ENCODE data around the gene MRPL53.
A peak's percentile ranks its signal among the peaks of the same experiment; 100 is the strongest.

Gene MRPL53

GRCh38 chr2:74472086-74472944, at the start of gene MRPL53:
MRPL53 (minus strand) TSS chr2:74472680; CDS start chr2:74472660, 20 bp downstream.
- peak; percentile 87 for DNase-seq

- no peak for DNase-seq
Observed at GRCh38 chr2:74516650-74517049, 44.2 kb upstream of the MRPL53 start.

DNA sequence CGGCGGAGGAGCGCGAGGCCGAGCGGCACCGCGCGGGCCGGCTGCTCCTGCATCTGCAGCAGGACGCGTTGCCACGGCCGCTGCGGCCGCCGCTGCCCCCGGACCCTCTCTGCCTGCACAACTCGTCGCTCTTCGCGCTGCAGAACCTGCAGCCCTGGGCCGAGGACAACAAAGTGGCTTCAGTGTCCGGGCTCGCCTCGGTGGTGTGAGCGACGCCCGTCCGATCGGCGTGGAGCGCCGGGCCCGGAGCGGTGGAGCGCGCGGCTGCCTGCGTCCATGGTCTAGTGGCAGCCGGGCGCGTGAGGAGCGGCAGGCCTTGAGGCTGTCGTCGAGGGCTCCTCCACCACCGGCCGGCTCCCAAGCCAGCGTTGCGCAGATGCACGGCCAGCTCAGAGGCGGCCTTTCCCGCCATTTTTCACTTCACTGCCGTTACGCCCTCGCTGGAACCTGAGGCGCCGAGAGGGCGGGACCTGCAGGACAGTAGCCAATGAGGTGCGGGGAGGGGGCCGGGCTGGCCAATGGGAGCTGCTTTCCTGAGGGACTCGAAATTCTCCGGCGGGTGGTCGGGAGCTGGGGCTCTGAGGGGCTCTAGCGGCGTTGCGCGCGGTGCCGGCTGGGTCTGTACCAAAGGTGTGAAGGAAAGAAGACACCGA, 43.6 kb upstream of the MRPL53 start:
- DNase-seq = no peak

DNA sequence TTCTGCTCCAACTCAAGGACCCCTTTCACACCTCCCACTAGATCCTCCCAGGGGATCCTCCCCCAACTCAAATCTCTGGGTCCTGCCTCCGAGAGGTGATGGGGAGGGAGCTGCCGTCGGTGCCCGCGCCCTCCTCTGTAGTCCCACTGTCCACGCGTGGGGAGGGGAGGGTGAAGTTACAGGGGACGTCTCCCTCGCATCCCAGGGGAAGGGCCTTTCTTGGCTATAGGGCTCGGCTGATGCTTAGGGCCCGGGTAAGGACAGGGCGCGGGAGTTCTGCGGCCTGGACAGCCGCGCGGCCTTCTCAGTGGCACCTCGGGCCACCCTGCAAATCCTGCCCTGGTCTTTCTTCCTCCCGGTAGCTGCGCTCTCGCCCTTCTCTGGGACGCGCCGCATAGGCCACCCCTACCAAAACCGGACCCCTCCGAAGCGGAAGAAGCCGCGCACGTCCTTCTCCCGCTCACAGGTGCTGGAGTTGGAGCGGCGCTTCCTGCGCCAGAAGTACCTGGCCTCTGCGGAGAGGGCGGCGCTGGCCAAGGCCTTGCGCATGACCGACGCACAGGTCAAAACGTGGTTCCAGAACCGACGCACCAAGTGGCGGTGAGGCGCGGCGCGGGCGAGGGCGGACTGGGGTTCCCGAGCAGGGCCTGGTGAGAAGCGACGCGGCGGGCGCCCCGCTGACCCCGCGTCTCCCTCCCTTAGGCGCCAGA, 42.9 kb upstream of the MRPL53 start:
- DNase-seq = no peak

DNA sequence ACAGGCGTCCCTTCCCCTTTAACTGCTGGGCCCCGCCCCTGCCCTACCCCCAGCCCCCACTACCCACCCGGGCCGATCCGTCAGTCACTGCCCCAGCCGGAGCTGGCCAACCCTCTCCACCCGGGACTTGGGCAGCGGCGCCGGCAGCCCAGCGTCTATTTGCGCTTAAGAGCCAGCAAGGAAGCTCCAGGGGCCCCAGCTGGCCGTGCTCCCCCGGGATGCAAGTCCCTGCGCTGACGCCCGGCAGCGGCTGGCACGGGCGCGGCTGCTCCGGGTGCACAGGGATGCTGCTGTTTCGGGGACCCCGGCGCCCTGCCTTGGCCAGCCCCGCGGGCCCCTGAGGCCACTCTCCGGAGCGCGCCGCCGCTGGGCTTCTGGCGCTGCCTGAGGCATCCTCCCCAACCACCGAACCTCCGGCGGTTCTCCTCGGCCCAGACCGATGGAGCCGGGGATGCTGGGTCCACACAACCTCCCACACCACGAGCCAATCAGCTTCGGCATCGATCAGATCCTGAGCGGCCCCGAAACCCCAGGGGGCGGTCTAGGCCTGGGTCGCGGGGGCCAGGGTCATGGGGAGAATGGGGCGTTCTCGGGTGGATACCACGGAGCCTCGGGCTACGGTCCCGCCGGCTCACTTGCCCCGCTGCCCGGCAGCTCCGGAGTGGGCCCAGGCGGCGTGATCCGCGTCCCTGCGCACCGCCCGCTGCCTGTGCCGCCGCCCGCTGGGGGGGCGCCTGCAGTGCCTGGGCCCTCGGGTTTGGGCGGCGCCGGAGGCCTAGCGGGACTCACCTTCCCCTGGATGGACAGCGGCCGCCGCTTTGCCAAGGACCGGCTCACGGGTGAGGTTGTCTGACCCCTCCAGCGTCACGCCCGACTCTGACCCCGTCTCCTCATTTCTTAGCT, 42.1 kb upstream of the MRPL53 start, which contains the start of gene TLX2:
Gene TLX2 (plus strand): TSS at position 83 of the 903 bp plus-strand sequence. CDS start 357 bp downstream, at position 440.
- no peak for DNase-seq

- no peak for DNase-seq
Observed at GRCh38 chr2:74513605-74514367, 41.3 kb upstream of the MRPL53 start.

GRCh38 chr2:74512744-74513604, 40.5 kb upstream of the MRPL53 start:
- DNase-seq = no peak

- DNase-seq = no peak
Observed at GRCh38 chr2:74511104-74511989, 38.9 kb upstream of the MRPL53 start.

GRCh38 chr2:74510272-74510671, 37.8 kb upstream of the MRPL53 start:
- DNase-seq = no peak

DNA sequence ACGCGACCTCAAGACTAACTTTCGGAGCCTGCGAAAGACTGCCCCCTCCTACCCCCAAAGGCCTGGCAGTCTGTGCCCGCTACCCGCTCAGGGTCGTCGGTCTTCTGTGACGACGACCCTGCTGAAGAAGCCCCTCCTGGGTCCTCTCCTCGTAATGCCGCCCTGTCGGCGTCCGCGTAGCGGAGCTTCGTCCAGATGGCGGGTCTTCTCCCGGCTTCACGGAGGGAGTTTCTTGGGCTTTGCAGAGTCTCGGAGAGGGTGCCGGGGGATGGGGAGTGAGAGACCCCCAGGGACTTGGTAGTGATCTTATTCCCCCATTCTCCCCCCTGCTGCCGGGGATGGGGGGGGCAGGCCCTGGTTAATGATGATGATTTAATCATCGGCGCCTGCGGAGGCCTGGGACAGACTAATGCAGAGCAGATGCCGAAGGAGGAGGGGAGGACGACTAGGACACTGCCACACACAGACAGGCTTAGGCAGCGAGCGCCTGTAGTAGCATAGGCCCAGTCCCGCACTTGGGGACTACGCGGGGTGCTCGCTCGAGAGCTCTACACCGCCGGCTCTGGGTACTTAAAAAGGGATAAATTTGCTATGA, 35.5 kb upstream of the MRPL53 start:
- DNase-seq = no peak

GRCh38 chr2:74507145-74507925, 34.9 kb upstream of the MRPL53 start, which contains the start of gene PCGF1:
PCGF1 (minus strand) TSS chr2:74507695; CDS start chr2:74507668, 27 bp downstream.
- DNase-seq = peak; percentile 97

DNA sequence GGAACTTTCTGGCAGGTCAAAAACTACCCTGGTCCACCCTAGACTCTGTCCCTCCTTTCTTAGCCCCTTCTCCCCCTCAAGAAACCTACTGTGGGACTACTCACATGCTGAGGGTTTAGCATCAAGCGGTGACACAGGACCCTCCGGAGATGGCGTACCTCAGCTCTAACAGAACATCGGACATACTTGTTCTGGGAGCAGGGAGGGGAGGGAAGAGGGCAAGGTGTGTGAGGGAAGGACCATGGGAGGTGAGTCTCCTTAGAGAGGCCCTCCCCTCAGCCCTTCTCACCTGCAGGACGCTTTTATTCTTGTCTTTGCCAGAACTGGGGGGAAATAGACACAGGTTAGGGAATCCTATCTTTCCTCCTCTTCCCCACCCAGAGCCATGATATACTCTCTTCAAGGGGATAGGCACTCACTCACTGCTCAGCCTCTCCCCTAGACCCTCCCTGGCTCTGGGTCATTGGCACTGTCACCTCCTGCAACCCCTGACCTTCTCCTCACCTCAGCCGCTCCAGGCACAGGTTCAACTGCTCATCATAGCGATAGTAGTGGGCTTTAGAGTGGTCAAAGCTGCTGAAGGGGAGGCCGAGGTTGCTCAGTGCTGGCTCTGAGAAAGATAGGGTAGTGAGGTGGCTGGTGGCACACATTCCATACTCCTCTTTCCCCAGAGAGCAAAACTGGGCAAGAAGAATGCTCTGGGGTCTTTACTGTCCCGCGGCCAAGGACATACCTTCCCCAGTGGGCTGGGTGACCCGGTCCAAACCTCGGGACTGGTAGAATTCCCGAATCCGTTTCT, 33.2 kb upstream of the MRPL53 start:
- DNase-seq = no peak

GRCh38 chr2:74504591-74504990, 32.1 kb upstream of the MRPL53 start:
- no peak for DNase-seq

- DNase-seq = no peak
Observed at GRCh38 chr2:74503506-74504475, 31.3 kb upstream of the MRPL53 start.

DNA sequence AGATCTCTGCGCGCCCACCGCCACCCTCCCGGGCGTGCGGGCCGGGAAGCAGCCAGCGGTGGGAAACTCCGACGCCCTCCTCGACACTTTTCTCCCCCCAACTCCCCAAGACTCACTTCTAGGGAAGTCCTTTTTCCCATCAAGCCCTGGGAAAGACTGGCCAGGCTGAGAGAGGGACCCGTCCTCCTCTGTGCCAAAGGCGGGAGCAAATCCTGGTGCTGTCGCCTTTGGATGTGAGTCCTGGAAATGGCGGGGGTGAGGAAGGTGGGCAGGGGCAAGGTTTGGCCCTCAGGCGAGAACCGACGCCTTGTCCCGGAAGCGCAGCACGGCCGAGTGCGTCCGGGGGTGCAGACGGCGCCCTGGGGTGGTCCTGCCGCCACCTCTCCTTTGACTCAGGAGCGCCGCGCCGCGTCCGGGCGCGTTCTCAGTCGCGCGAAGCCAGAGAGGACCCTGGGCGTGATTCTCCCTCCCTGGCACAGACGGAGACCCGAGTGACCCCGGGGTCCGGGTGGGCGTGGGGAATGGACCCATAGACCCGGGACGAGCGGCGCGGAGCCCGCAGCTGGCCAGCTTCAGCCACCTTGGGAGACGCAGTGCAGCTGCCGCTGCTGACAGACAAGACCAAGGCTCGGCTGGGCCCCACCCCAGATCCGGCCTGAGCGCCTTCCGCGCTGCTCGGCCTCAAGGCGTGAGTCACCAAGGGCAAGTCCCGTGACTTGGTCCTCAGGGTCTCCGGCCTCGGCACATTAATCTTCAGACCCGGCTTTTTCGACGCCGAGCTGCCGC, 30.4 kb upstream of the MRPL53 start:
- DNase-seq = no peak
